ENCODE data around the gene DLG2.

DNA sequence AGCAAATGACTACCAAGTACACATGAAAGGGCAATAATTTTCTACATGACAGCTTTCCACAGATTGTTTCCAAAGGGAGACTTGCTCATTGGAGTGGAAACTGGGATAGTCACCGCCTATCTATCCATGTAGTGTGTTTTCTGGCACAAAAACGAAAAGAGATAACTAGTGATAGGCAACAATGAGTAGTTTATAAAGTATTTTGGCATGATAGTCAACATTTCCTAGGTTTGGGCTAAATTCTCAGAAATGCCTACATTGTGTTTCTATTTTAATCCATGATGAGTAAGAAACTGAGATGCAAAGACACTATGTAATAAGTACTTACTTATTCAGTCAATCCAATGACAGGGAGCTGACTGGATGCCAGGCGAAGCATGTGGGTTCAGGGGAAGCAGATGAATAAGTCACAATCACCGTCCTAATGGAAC lies 1129.1 kb downstream of the DLG2 start:
- TF ChIP-seq, protein P1, sequence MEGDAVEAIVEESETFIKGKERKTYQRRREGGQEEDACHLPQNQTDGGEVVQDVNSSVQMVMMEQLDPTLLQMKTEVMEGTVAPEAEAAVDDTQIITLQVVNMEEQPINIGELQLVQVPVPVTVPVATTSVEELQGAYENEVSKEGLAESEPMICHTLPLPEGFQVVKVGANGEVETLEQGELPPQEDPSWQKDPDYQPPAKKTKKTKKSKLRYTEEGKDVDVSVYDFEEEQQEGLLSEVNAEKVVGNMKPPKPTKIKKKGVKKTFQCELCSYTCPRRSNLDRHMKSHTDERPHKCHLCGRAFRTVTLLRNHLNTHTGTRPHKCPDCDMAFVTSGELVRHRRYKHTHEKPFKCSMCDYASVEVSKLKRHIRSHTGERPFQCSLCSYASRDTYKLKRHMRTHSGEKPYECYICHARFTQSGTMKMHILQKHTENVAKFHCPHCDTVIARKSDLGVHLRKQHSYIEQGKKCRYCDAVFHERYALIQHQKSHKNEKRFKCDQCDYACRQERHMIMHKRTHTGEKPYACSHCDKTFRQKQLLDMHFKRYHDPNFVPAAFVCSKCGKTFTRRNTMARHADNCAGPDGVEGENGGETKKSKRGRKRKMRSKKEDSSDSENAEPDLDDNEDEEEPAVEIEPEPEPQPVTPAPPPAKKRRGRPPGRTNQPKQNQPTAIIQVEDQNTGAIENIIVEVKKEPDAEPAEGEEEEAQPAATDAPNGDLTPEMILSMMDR (IDR thresholded peaks at IDR 0.05; ENCODE audit: low read length) = no peak
- no peak for TF ChIP-seq EZH2 (IDR thresholded peaks at IDR 0.05; ENCODE audit: borderline replicate concordance, low read length)

All from OCI-LY1 (cell line).